ENCODE results near the gene DIP2A.

- TF ChIP-seq CTCF (IDR thresholded peaks at IDR 0.05; ENCODE audit: poor library complexity): no peak
- TF ChIP-seq EZH2 (IDR thresholded peaks at IDR 0.05; ENCODE audit: borderline replicate concordance): no peak
- TF ChIP-seq EZH2phosphoT487 (IDR thresholded peaks at IDR 0.05; ENCODE audit: low read depth, severe bottlenecking, unreplicated experiment): no peak
These were observed 35.1 kb upstream of the DIP2A start for GRCh38 chr21:46423546-46424038.

Measured in hepatocyte (in vitro differentiated cells).